GM19467 (cell line): ENCODE measurements around the gene ANGPTL8.

Experiments used
- ATAC-seq: cut with Tn5 transposase; IDR thresholded peaks from one replicate; pipeline ENCODE4 v1.9.1; 2021; ENCODE audit warnings: mild to moderate bottlenecking, moderate library complexity; ENCODE audit not compliant: unreplicated experiment

ANGPTL8 gene

GRCh38 chr19:11203194-11204075 lies 36.0 kb upstream of the ANGPTL8 start:
- no peak for ATAC-seq

DNA sequence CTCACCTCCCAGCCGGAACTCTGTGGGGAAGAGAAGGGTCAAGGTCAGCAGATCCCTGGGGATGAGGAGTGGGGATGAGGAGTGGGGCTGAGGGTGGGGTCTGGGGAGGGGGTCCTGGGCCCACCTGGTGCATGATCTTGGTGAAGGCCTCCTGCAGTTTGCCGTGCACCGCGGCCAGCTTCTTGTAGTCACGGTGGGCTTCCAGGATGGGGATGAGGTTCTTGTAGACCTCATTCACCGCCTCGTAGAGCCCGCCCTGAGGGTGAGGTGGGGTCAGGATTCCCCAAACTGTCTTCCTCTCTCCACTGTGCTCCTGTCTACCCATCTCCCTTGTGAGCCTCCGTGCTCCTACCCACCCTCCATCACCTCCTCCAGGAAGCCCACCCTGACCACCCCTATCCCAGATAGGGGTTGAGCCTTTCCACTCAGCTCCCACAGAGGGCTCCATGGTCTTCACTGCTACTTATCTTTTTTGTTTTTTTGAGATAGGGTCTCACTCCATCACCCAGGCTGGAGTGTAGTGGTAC lies 35.3 kb upstream of the ANGPTL8 start:
- ATAC-seq, result no peak

GRCh38 chr19:11204943-11205349 lies 34.5 kb upstream of the ANGPTL8 start:
- no peak for ATAC-seq

GRCh38 chr19:11205939-11206570 lies 33.4 kb upstream of the ANGPTL8 start:
- ATAC-seq, result no peak

- no peak for ATAC-seq
These were observed 30.6 kb upstream of the ANGPTL8 start for GRCh38 chr19:11208561-11209471.

GRCh38 chr19:11209839-11210655 lies 29.4 kb upstream of the ANGPTL8 start:
- no peak for ATAC-seq

- ATAC-seq, result no peak
These were observed 28.8 kb upstream of the ANGPTL8 start for GRCh38 chr19:11210656-11210928.

- ATAC-seq, result no peak
These were observed 25.0 kb upstream of the ANGPTL8 start for GRCh38 chr19:11214387-11214786.

- no peak for ATAC-seq
These were observed 18.3 kb upstream of the ANGPTL8 start for GRCh38 chr19:11221082-11221598.

- no peak for ATAC-seq
These were observed 16.2 kb upstream of the ANGPTL8 start for GRCh38 chr19:11223200-11223599.

DNA sequence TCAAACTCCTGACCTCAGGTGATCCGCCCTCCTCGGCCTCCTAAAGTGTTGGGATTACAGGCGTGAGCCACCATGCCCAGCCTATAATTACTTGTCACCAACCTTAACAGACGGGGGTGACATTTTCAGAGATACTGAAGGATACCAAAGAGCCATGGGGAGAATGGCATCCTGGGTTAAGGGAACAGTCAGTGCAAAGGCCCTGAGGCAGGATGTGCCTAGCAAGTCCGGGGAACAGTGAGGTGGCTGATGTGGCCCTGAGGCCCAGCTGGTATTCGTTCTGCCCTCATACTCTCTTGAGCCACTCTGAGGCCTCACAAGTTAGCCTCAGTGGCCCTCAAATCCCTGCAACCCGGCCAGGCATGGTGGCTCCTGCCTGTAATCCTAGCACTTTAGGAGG lies 15.0 kb upstream of the ANGPTL8 start:
- ATAC-seq, result no peak

GRCh38 chr19:11225172-11225571 lies 14.2 kb upstream of the ANGPTL8 start:
- no peak for ATAC-seq

GRCh38 chr19:11225815-11226214 lies 13.6 kb upstream of the ANGPTL8 start:
- no peak for ATAC-seq

GRCh38 chr19:11226716-11227166 lies 12.7 kb upstream of the ANGPTL8 start:
- ATAC-seq, result no peak

GRCh38 chr19:11227195-11227886 lies 12.1 kb upstream of the ANGPTL8 start:
- ATAC-seq, result no peak

- ATAC-seq, result no peak
These were observed 8.6 kb upstream of the ANGPTL8 start for GRCh38 chr19:11230621-11231386.

DNA sequence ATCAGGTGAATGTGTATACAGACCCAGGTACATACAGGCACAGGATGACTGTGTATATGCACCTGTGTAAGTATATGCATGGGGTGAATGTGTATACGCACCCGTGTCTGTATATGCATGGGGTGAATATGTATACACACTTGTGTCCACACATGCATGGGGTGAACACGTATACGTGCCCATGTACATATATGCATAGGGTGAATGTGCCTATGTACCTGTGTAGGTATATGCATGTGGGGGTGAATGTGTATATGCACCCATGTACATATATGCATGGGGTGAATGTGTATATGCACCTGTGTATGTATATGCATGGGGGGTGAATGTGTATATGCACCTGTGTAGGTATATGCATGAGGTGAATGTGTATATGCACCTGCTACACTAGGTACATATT lies 6.9 kb upstream of the ANGPTL8 start:
- ATAC-seq, result no peak

DNA sequence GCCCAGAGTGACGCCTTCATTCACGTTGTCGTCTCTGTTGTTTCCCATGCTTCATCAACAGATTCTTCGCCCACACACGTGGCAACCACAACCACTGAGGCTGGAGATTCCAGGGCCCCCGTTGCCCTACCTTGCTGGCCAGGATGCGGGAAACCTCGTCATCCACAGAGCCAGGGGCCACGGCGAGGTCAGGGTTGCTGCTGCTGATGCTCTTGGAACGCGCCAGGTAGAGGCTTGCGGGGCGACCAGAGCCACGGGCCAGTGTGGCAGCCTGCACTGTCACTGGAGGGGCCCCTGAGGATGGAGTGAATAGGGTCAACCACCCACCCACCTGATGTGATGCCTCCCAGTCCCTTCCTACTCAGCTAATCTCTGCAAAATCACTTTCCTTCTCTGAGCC lies 6.3 kb upstream of the ANGPTL8 start:
- ATAC-seq, result no peak
